OCI-LY7 (cell line): ENCODE data around the gene KCNQ5.

Experiments
- CTCF ChIP-seq: fragments of 200-600 bp; sonication (generic); conservative IDR thresholded peaks from 2 replicates; pipeline ENCODE4 v1.5.1; 2014; ENCODE audit warnings: mild to moderate bottlenecking, antibody characterized with exemption, low read length, moderate library complexity, mixed read lengths
- EZH2phosphoT487 ChIP-seq: fragments of 200-600 bp; sonication (generic); IDR thresholded peaks from 2 replicates; pipeline ENCODE4 v1.6.1; 2018; ENCODE audit warnings: low read depth, borderline replicate concordance, mild to moderate bottlenecking, mixed run types, antibody characterized with exemption, low read length, moderate library complexity, mixed read lengths

DNA sequence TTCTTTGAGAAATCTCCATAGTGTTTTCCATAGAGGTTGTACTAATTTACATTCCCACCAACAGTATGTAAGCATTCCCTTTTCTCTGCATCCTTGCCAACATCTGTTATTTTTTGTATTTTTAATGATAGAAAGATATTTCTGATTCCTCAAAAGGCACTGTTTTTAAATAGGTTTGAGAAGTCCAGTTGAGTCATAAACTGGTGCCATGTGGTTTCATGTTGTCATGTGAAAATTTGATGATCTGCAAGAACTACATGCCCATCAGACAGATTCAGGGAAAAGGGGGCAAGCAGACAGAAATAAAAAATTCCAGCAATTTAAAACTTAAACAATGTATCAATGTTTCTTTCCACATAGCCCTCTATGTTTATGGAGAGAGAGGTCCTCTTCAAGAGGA, 227.5 kb downstream of the KCNQ5 start:
- no peak for TF ChIP-seq CTCF
- TF ChIP-seq EZH2phosphoT487: no peak
